ENCODE data around the gene JAML. TPM values are rescaled to one million over a fixed set of nuclear protein-coding genes. Genes with fewer than 3 reads are reported as not detected.

The JAML gene
- total RNA-seq, 1 experiment from 2014 or later, result not detected

- CTCF ChIA-PET, result no interaction called here
Measured at GRCh38 chr11:118232659-118233058, 7.8 kb upstream of the JAML start.

GRCh38 chr11:118231461-118231860, 6.7 kb upstream of the JAML start:
- POLR2A ChIA-PET, result no interaction called here
- H3K4me1 Mint-ChIP-seq (ENCODE audit: insufficient read depth, unreplicated experiment), result no peaks in the 10 kb centered on the region

More at GRCh38 chr11:118232659-118233058, 7.8 kb upstream of the JAML start:
- DNase-seq (ENCODE audit: unreplicated experiment), result no peak
- Mint-ChIP-seq H3K27ac (ENCODE audit: low read depth, unreplicated experiment) (no peak overlapping the region), H3K9me3 (ENCODE audit: unreplicated experiment) (no peaks in the 10 kb centered on the region), H3K4me1 (ENCODE audit: insufficient read depth, unreplicated experiment) (no peaks in the 10 kb centered on the region), H3K36me3 (ENCODE audit: insufficient read depth, unreplicated experiment) (peaks cover 24% of the 10 kb centered on the region), H3K4me3 (ENCODE audit: unreplicated experiment) (no peak overlapping the region), H3K27me3 (ENCODE audit: insufficient read depth, unreplicated experiment) (no peaks in the 10 kb centered on the region)
- BruUV-seq (replicated peaks), result no TSS peak
- intact Hi-C loops (cut with micrococcal nuclease), result no loop called here
- no peak for TF ChIP-seq CTCF (IDR thresholded peaks at IDR 0.05; ENCODE audit: unreplicated experiment)
- POLR2A ChIA-PET, result no interaction called here

DNA sequence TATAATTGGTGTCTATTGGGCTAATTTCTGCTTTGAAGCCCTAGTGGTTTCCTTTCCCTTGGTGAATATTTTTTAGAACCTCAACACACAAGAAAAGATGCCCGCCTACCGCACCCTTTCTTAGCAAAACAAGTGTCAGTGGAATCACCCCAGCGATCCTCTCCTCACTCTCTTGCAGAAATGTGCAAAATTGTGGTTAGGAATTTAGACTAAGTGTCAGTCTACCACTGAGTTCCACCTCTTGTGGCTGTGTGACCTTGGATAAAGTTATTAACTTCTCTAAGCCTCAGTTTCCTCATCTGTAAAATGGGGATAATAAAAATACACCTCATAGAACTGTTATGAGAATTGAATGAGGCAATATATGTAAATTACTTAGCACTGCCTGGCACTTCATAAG, 5.3 kb upstream of the JAML start:
- ChIA-PET POLR2A (interaction anchor here (0.7 to 0.9 kb wide), 2 partner anchors 9 to 53 kb away, joined by 4 read pairs; no protein-coding TSS in a partner anchor), CTCF (no interaction called here)
- Mint-ChIP-seq H3K36me3 (ENCODE audit: insufficient read depth, unreplicated experiment) (peaks cover 18% of the 10 kb centered on the region), H3K4me3 (ENCODE audit: unreplicated experiment) (no peak overlapping the region), H3K4me1 (ENCODE audit: insufficient read depth, unreplicated experiment) (no peaks in the 10 kb centered on the region), H3K27ac (ENCODE audit: low read depth, unreplicated experiment) (no peak overlapping the region), H3K27me3 (ENCODE audit: insufficient read depth, unreplicated experiment) (no peaks in the 10 kb centered on the region), H3K9me3 (ENCODE audit: unreplicated experiment) (no peaks in the 10 kb centered on the region)
- no peak for DNase-seq (ENCODE audit: unreplicated experiment)
- no peak for TF ChIP-seq CTCF (IDR thresholded peaks at IDR 0.05; ENCODE audit: unreplicated experiment)
- intact Hi-C loops (cut with micrococcal nuclease), result no loop called here
- no TSS peak for BruUV-seq (replicated peaks)

More at GRCh38 chr11:118231461-118231860, 6.7 kb upstream of the JAML start:
- Mint-ChIP-seq H3K4me3 (ENCODE audit: unreplicated experiment) (no peak overlapping the region), H3K27me3 (ENCODE audit: insufficient read depth, unreplicated experiment) (no peaks in the 10 kb centered on the region), H3K9me3 (ENCODE audit: unreplicated experiment) (no peaks in the 10 kb centered on the region), H3K36me3 (ENCODE audit: insufficient read depth, unreplicated experiment) (peaks cover 18% of the 10 kb centered on the region), H3K27ac (ENCODE audit: low read depth, unreplicated experiment) (no peak overlapping the region)
- BruUV-seq (replicated peaks), result no TSS peak
- CTCF ChIA-PET, result no interaction called here
- no peak for TF ChIP-seq CTCF (IDR thresholded peaks at IDR 0.05; ENCODE audit: unreplicated experiment)
- intact Hi-C loops (cut with micrococcal nuclease), result no loop called here
- no peak for DNase-seq (ENCODE audit: unreplicated experiment)

- no peak for TF ChIP-seq CTCF (IDR thresholded peaks at IDR 0.05; ENCODE audit: unreplicated experiment)
- ChIA-PET POLR2A (interaction anchor here (0.6 to 0.9 kb wide), 3 partner anchors 30 to 53 kb away, joined by 3 to 4 read pairs (median 3); no protein-coding TSS in a partner anchor), CTCF (no interaction called here)
- H3K36me3 Mint-ChIP-seq (ENCODE audit: insufficient read depth, unreplicated experiment), result peaks cover 21% of the 10 kb centered on the region
- intact Hi-C loops (cut with micrococcal nuclease), result no loop called here
- DNase-seq (ENCODE audit: unreplicated experiment), result no peak
- no peak overlapping the region for H3K4me3 Mint-ChIP-seq (ENCODE audit: unreplicated experiment)
- no peak overlapping the region for H3K27ac Mint-ChIP-seq (ENCODE audit: low read depth, unreplicated experiment)
- BruUV-seq (replicated peaks), result no TSS peak
- no peaks in the 10 kb centered on the region for H3K4me1 Mint-ChIP-seq (ENCODE audit: insufficient read depth, unreplicated experiment)
- H3K27me3 Mint-ChIP-seq (ENCODE audit: insufficient read depth, unreplicated experiment), result no peaks in the 10 kb centered on the region
- no peaks in the 10 kb centered on the region for H3K9me3 Mint-ChIP-seq (ENCODE audit: unreplicated experiment)
Measured at GRCh38 chr11:118229274-118229847, 4.5 kb upstream of the JAML start.
